Activated CD8-positive, alpha-beta memory T cell treated with anti-CD3 and anti-CD28 coated beads, Interleukin-2, amount 10 ng/mL, durations not matched to agents 7 days and 5 days (primary cell): ENCODE results near the gene GPC6. TPM values are rescaled to one million over a fixed set of nuclear protein-coding genes. Genes with fewer than 3 reads are reported as not detected.
"Not testable (repeated sequence)": the region's sequence is repeated elsewhere in the genome, so short reads cannot be mapped to it uniquely, and the experiment has no call there.

Experiments used
- ATAC-seq: fragments of 150-1000 bp; cut with Tn5 transposase; one replicate; pipeline ENCODE4 v1.10.0; 2021; ENCODE audit warnings: moderate library complexity
- CTCF ChIA-PET: fragments of 350-600 bp; sonication (Branson Sonifier 250); formaldehyde crosslinking; loops from one replicate; lab custom pipeline; 2021; ENCODE audit warnings: antibody characterized with exemption; lab: Charles Lee
- DNase-seq: peaks from one replicate; pipeline ENCODE4 v3.0.0-alpha.2; 2020
- H3K27ac Mint-ChIP-seq: one replicate; pipeline ENCODE4 v1.8.0; 2021; ENCODE audit warnings: mild to moderate bottlenecking, mixed read lengths
- H3K27me3 Mint-ChIP-seq: one replicate; pipeline ENCODE4 v1.8.0; 2021; ENCODE audit warnings: mixed read lengths
- H3K36me3 Mint-ChIP-seq: one replicate; pipeline ENCODE4 v1.8.0; 2021; ENCODE audit warnings: mild to moderate bottlenecking, mixed read lengths
- H3K4me1 Mint-ChIP-seq: one replicate; pipeline ENCODE4 v1.8.0; 2021; ENCODE audit warnings: mixed read lengths
- H3K4me3 Mint-ChIP-seq: one replicate; pipeline ENCODE4 v1.8.0; 2021; ENCODE audit warnings: mild to moderate bottlenecking, moderate library complexity, mixed read lengths
- H3K9me3 Mint-ChIP-seq: one replicate; pipeline ENCODE4 v1.8.0; 2022; ENCODE audit warnings: low read depth, mixed read lengths
- total RNA-seq, 2 experiments: library from RNA; stranded (reverse); gene quantifications; one replicate each; pipeline ENCODE4 v1.2.3, GENCODE V29; 2021

Gene GPC6
- total RNA-seq, 2 experiments from 2014 or later: not detected

- CTCF ChIA-PET: no interaction called here
- Mint-ChIP-seq H3K27me3 (no peaks in the 10 kb centered on the region), H3K27ac (no peak overlapping the region), H3K9me3 (no peaks in the 10 kb centered on the region), H3K4me1 (no peaks in the 10 kb centered on the region), H3K4me3 (no peak overlapping the region), H3K36me3 (no peaks in the 10 kb centered on the region)
- ATAC-seq (no peak), DNase-seq (no peak)
Measured at GRCh38 chr13:94201022-94201421, 974.4 kb downstream of the GPC6 start.

- Mint-ChIP-seq H3K4me3 (no peak overlapping the region), H3K27ac (no peak overlapping the region), H3K27me3 (no peaks in the 10 kb centered on the region), H3K36me3 (no peaks in the 10 kb centered on the region), H3K9me3 (no peaks in the 10 kb centered on the region), H3K4me1 (no peaks in the 10 kb centered on the region)
- no peak for ATAC-seq
- no peak for DNase-seq
- CTCF ChIA-PET: no interaction called here
Measured at GRCh38 chr13:94204163-94204562, 977.6 kb downstream of the GPC6 start.

GRCh38 chr13:94204946-94205345 lies 978.3 kb downstream of the GPC6 start:
- no peak for ATAC-seq
- CTCF ChIA-PET: no interaction called here
- Mint-ChIP-seq H3K4me1 (no peaks in the 10 kb centered on the region), H3K27ac (no peak overlapping the region), H3K36me3 (no peaks in the 10 kb centered on the region), H3K27me3 (no peaks in the 10 kb centered on the region), H3K4me3 (no peak overlapping the region), H3K9me3 (no peaks in the 10 kb centered on the region)
- no peak for DNase-seq

- Mint-ChIP-seq H3K9me3 (no peaks in the 10 kb centered on the region), H3K4me3 (no peak overlapping the region), H3K36me3 (no peaks in the 10 kb centered on the region), H3K27ac (no peak overlapping the region), H3K27me3 (no peaks in the 10 kb centered on the region), H3K4me1 (peaks cover 3% of the 10 kb centered on the region)
- CTCF ChIA-PET: no interaction called here
- ATAC-seq: no peak
- DNase-seq: no peak
Measured at GRCh38 chr13:94205896-94206295, 979.3 kb downstream of the GPC6 start.

GRCh38 chr13:94209117-94209516 lies 982.5 kb downstream of the GPC6 start:
- H3K4me1 Mint-ChIP-seq: peaks cover 5% of the 10 kb centered on the region
- ATAC-seq (no peak), DNase-seq (no peak)
- H3K9me3 Mint-ChIP-seq: no peaks in the 10 kb centered on the region
- CTCF ChIA-PET: no interaction called here
- no peak overlapping the region for H3K27ac Mint-ChIP-seq
- H3K27me3 Mint-ChIP-seq: no peaks in the 10 kb centered on the region
- H3K36me3 Mint-ChIP-seq: no peaks in the 10 kb centered on the region
- no peak overlapping the region for H3K4me3 Mint-ChIP-seq

DNA sequence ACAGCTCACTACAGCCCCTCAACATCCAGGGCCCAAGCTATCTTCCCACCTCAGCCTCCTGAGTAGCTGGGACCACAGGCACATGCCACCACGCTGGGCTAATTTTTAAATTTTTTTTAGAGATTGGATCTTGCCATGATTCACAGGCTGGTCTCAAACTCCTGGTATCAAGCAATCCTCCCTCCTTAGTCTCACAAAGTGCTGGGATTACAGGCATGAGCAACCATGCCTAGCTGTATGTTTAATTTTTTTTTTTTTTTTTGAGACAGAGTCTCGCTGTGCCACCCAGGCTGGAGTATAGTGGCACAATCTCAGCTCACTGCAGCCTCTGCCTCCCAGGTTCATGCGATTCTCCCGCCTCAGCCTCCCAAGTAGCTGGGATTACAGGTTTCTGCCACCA lies 983.3 kb downstream of the GPC6 start:
- DNase-seq, H3K36me3 Mint-ChIP-seq, H3K27me3 Mint-ChIP-seq, H3K4me1 Mint-ChIP-seq, H3K9me3 Mint-ChIP-seq, H3K27ac Mint-ChIP-seq, ATAC-seq, H3K4me3 Mint-ChIP-seq: not testable (repeated sequence)
- CTCF ChIA-PET: interaction anchor here (2.1 kb wide), 1 partner anchor 152 kb away, joined by 5 read pairs; no protein-coding TSS in a partner anchor

GRCh38 chr13:94210816-94211215 lies 984.2 kb downstream of the GPC6 start:
- Mint-ChIP-seq H3K27ac (no peak overlapping the region), H3K9me3 (no peaks in the 10 kb centered on the region), H3K27me3 (no peaks in the 10 kb centered on the region), H3K4me3 (no peak overlapping the region), H3K4me1 (peaks cover 5% of the 10 kb centered on the region), H3K36me3 (no peaks in the 10 kb centered on the region)
- DNase-seq (no peak), ATAC-seq (no peak)
- CTCF ChIA-PET: interaction anchor here (2.1 kb wide), 1 partner anchor 151 kb away, joined by 5 read pairs; no protein-coding TSS in a partner anchor

GRCh38 chr13:94212196-94212595 lies 985.6 kb downstream of the GPC6 start:
- no peak overlapping the region for H3K4me3 Mint-ChIP-seq
- no peaks in the 10 kb centered on the region for H3K27me3 Mint-ChIP-seq
- no peak overlapping the region for H3K27ac Mint-ChIP-seq
- DNase-seq (no peak), ATAC-seq (no peak)
- H3K36me3 Mint-ChIP-seq: no peaks in the 10 kb centered on the region
- CTCF ChIA-PET: no interaction called here
- H3K9me3 Mint-ChIP-seq: no peaks in the 10 kb centered on the region
- H3K4me1 Mint-ChIP-seq: peaks cover 5% of the 10 kb centered on the region

- DNase-seq (no peak), ATAC-seq (no peak)
- H3K36me3 Mint-ChIP-seq: no peaks in the 10 kb centered on the region
- H3K9me3 Mint-ChIP-seq: no peaks in the 10 kb centered on the region
- no peaks in the 10 kb centered on the region for H3K27me3 Mint-ChIP-seq
- CTCF ChIA-PET: no interaction called here
- peaks cover 5% of the 10 kb centered on the region for H3K4me1 Mint-ChIP-seq
- H3K27ac Mint-ChIP-seq: no peak overlapping the region
- H3K4me3 Mint-ChIP-seq: no peak overlapping the region
Measured at GRCh38 chr13:94214121-94214520, 987.5 kb downstream of the GPC6 start.

GRCh38 chr13:94214975-94215374 lies 988.4 kb downstream of the GPC6 start:
- DNase-seq (no peak), ATAC-seq (no peak)
- no peak overlapping the region for H3K27ac Mint-ChIP-seq
- peaks cover 5% of the 10 kb centered on the region for H3K4me1 Mint-ChIP-seq
- H3K27me3 Mint-ChIP-seq: no peaks in the 10 kb centered on the region
- no peaks in the 10 kb centered on the region for H3K36me3 Mint-ChIP-seq
- H3K9me3 Mint-ChIP-seq: no peaks in the 10 kb centered on the region
- H3K4me3 Mint-ChIP-seq: no peak overlapping the region
- CTCF ChIA-PET: no interaction called here

DNA sequence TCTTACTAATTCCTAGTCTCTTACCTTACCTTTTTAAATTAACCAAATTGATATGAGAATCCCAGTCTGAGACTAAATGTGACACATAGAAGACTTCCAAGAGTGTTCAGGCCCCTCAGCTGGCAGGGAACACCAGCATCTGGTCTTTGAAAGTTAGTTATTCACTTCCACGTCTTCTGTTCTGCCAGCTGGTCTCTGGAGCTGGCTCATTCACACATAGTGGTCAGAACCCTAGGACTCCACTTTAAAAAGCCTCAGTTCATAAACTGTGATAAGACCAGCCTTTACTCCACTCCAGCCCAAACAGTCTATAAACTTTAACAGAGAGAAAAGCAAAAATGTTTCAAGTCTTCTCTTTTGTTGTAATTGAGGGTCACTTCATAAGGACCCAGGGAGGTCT lies 989.9 kb downstream of the GPC6 start:
- Mint-ChIP-seq H3K4me1 (no peaks in the 10 kb centered on the region), H3K4me3 (no peak overlapping the region), H3K27ac (no peak overlapping the region), H3K9me3 (no peaks in the 10 kb centered on the region), H3K27me3 (no peaks in the 10 kb centered on the region), H3K36me3 (no peaks in the 10 kb centered on the region)
- DNase-seq (no peak), ATAC-seq (no peak)
- CTCF ChIA-PET: no interaction called here

DNA sequence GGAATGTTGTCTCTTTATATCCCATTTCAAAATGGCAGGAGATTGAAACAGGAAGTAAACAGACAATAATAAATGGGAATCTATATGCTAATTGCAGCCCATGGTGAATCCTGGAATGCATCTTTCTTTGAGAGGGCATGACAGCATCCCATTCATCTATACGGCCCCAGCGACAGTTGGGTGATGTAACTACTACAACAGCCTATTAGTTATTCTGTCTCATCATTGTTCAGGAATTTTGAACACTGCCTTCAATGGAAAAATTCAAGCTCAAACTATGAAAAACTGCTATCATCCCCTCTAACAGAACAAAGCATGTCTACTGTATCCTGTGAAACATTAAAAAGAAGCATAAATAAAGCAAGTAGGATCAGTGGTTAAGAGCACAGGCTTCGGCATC lies 990.8 kb downstream of the GPC6 start:
- Mint-ChIP-seq H3K4me3 (no peak overlapping the region), H3K27ac (no peak overlapping the region), H3K36me3 (no peaks in the 10 kb centered on the region), H3K4me1 (no peaks in the 10 kb centered on the region), H3K27me3 (peaks cover 1% of the 10 kb centered on the region), H3K9me3 (no peaks in the 10 kb centered on the region)
- ATAC-seq: no peak
- CTCF ChIA-PET: no interaction called here
- DNase-seq: no peak

- Mint-ChIP-seq H3K9me3 (no peaks in the 10 kb centered on the region), H3K36me3 (no peaks in the 10 kb centered on the region), H3K27me3 (peaks cover 8% of the 10 kb centered on the region), H3K4me1 (no peaks in the 10 kb centered on the region), H3K4me3 (no peak overlapping the region), H3K27ac (no peak overlapping the region)
- no peak for DNase-seq
- CTCF ChIA-PET: no interaction called here
- no peak for ATAC-seq
Measured at GRCh38 chr13:94218537-94218936, 991.9 kb downstream of the GPC6 start.

DNA sequence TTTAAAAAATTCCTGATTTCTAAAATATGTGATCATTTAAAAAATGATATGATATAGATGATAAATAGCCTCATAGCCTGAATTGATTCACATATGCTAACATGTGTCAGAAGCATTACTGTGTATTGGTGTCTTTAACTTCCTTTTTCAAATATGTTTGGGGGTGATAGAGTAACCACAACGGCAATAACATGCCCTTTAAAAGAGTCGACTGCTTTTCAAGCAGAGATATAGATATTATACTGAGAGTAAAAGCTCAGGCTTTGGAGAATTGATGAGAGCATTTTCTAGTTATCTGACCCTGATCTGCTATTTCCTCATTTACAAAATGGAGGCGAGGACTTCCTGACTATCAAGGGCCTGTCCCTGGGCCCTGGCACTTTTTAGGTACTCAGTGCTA lies 992.3 kb downstream of the GPC6 start:
- no peak for ATAC-seq
- CTCF ChIA-PET: no interaction called here
- no peak for DNase-seq
- Mint-ChIP-seq H3K4me3 (no peak overlapping the region), H3K27ac (no peak overlapping the region), H3K27me3 (peaks cover 9% of the 10 kb centered on the region), H3K4me1 (no peaks in the 10 kb centered on the region), H3K9me3 (no peaks in the 10 kb centered on the region), H3K36me3 (no peaks in the 10 kb centered on the region)

- no peaks in the 10 kb centered on the region for H3K4me1 Mint-ChIP-seq
- no peaks in the 10 kb centered on the region for H3K36me3 Mint-ChIP-seq
- DNase-seq (no peak), ATAC-seq (no peak)
- H3K9me3 Mint-ChIP-seq: no peaks in the 10 kb centered on the region
- H3K27me3 Mint-ChIP-seq: peaks cover 9% of the 10 kb centered on the region
- CTCF ChIA-PET: no interaction called here
- H3K4me3 Mint-ChIP-seq: no peak overlapping the region
- no peak overlapping the region for H3K27ac Mint-ChIP-seq
Measured at GRCh38 chr13:94224670-94225069, 998.1 kb downstream of the GPC6 start.
